Smooth muscle cell of the pulmonary artery (primary cell): ENCODE measurements around the gene ATAD2B. TPM values are rescaled to one million over a fixed set of nuclear protein-coding genes. Genes with fewer than 3 reads are reported as not detected.

Experiments
- total RNA-seq: library from RNA; depleted of rRNA; stranded (reverse); fragments of >200 nt; gene quantifications from 2 replicates; pipeline ENCODE4 v1.2.3, GENCODE V29; 2014

The ATAD2B gene
- 8.5 and 10.7 TPM in 2 replicates for total RNA-seq

GRCh38 chr2:23926750-23927571, at the start of gene ATAD2B:
Gene ATAD2B (minus strand): TSS chr2:23927123. CDS start chr2:23926770, 353 bp downstream.

GRCh38 chr2:23939987-23940717, 13.2 kb upstream of the ATAD2B start, which contains the start of gene UBXN2A:
Gene UBXN2A (plus strand): TSS chr2:23940463. CDS start chr2:23958315, 17,852 bp downstream.

Other genes starting within 250 kb of the ATAD2B start
- 9.5 and 12.4 TPM in 2 replicates for gene UBXN2A, start 13.3 kb upstream of the ATAD2B start, total RNA-seq
- gene MFSD2B, start 83.0 kb upstream of the ATAD2B start, total RNA-seq, result 0.03 and 0.13 TPM in 2 replicates
- gene WDCP, start 120.3 kb upstream of the ATAD2B start, total RNA-seq, result 10.2 and 11.3 TPM in 2 replicates
- 6.8 and 7.9 TPM in 2 replicates for gene FKBP1B, start 122.6 kb upstream of the ATAD2B start, total RNA-seq
- gene SF3B6, start 149.2 kb upstream of the ATAD2B start, total RNA-seq, result 81.3 and 105 TPM in 2 replicates
- gene TP53I3, start 157.7 kb upstream of the ATAD2B start, total RNA-seq, result 16.8 and 25.8 TPM in 2 replicates
- gene PFN4, start 196.2 kb upstream of the ATAD2B start, total RNA-seq, result 0.17 and 0.39 TPM in 2 replicates
- 8.3 and 9.0 TPM in 2 replicates for gene FAM228B, start 196.3 kb upstream of the ATAD2B start, total RNA-seq
- 0.72 and 3.2 TPM in 2 replicates for gene FAM228A, start 247.9 kb upstream of the ATAD2B start, total RNA-seq